HEK293 (cell line): ENCODE measurements around the gene PRCP.
A peak's percentile ranks its signal among the peaks of the same experiment; 100 is the strongest.

Source experiments
- CTCF ChIA-PET: fragments of 350-600 bp; formaldehyde crosslinking; extraction: SDS; loops from one replicate; lab custom pipeline; 2021; ENCODE audit warnings: antibody characterized with exemption; lab: Yijun Ruan, JAX
- POLR2A ChIA-PET: fragments of 300-600 bp; formaldehyde crosslinking; extraction: SDS; loops from one replicate; lab custom pipeline; 2020; ENCODE audit warnings: antibody characterized with exemption, inconsistent platforms; lab: Yijun Ruan, JAX
- H3K27ac ChIP-seq: fragments of 200-500 bp; sonication (Bioruptor generic); 2 replicates; pipeline ENCODE4 v1.5.1; 2014; ENCODE audit warnings: low read depth, low read length, control low read depth, inconsistent platforms; ENCODE audit errors: extremely low read depth
- H3K36me3 ChIP-seq, 2 experiments: fragments of 200-500 bp in 1 of 2; sonication (Bioruptor generic) in 1 of 2; 1 replicate in 1 of 2; 2 replicates in 1 of 2; pipeline ENCODE4 v1.5.1; 2014 to 2017; ENCODE audit warnings: inconsistent platforms in 2 of 2, low read length in 2 of 2; ENCODE audit not compliant: control insufficient read depth in 2 of 2, insufficient read depth in 1 of 2
- H3K4me1 ChIP-seq: fragments of 200-500 bp; sonication (Bioruptor generic); 2 replicates; pipeline ENCODE4 v1.5.1; 2014; ENCODE audit warnings: mild to moderate bottlenecking, low read length, inconsistent platforms; ENCODE audit not compliant: control insufficient read depth, insufficient read depth
- H3K4me3 ChIP-seq: 2 replicates; pipeline ENCODE4 v1.5.1; 2011; ENCODE audit warnings: low read depth, mild to moderate bottlenecking, control low read depth, low read length, moderate library complexity
- H3K9me3 ChIP-seq: fragments of 200-500 bp; sonication (Bioruptor generic); 2 replicates; pipeline ENCODE4 v1.5.1; 2014; ENCODE audit warnings: low read depth, low read length, inconsistent platforms; ENCODE audit not compliant: control insufficient read depth, insufficient read depth
- FEZF1 ChIP-seq: fragments of 450-650 bp; formaldehyde crosslinking; IDR thresholded peaks from 2 replicates; pipeline ENCODE4 v1.5.1; 2016; ENCODE audit warnings: missing biosample characterization, missing genetic modification characterization
- GLIS1 ChIP-seq: fragments of 450-650 bp; formaldehyde crosslinking; IDR thresholded peaks from 2 replicates; pipeline ENCODE4 v1.5.1; 2016; ENCODE audit warnings: missing biosample characterization, missing genetic modification characterization
- HOXC10 ChIP-seq: sonication (generic); formaldehyde crosslinking; IDR thresholded peaks from 2 replicates; pipeline ENCODE4 v1.8.1; 2023; ENCODE audit warnings: mild to moderate bottlenecking, missing genetic modification reagents
- PRDM6 ChIP-seq: fragments of 450-650 bp; formaldehyde crosslinking; IDR thresholded peaks from 2 replicates; pipeline ENCODE4 v1.5.1; 2017; ENCODE audit warnings: missing biosample characterization, missing genetic modification characterization
- ZBTB49 ChIP-seq: fragments of 450-650 bp; formaldehyde crosslinking; IDR thresholded peaks from 2 replicates; pipeline ENCODE4 v1.5.1; 2016; ENCODE audit warnings: missing biosample characterization, missing genetic modification characterization, low read depth
- ZFP3 ChIP-seq: fragments of 450-650 bp; formaldehyde crosslinking; IDR thresholded peaks from 2 replicates; pipeline ENCODE4 v1.5.1; 2016; ENCODE audit warnings: low read depth, missing biosample characterization, missing genetic modification characterization
- ZNF16 ChIP-seq: fragments of 450-650 bp; formaldehyde crosslinking; IDR thresholded peaks from 2 replicates; pipeline ENCODE4 v1.5.1; 2016; ENCODE audit warnings: low read depth, missing biosample characterization, missing genetic modification characterization
- ZNF24 ChIP-seq: fragments of 450-650 bp; formaldehyde crosslinking; IDR thresholded peaks from 2 replicates; pipeline ENCODE4 v1.5.1; 2016; ENCODE audit warnings: missing biosample characterization, missing genetic modification characterization
- ZNF311 ChIP-seq: fragments of 450-650 bp; formaldehyde crosslinking; IDR thresholded peaks from 2 replicates; pipeline ENCODE4 v1.5.1; 2017; ENCODE audit warnings: missing biosample characterization, missing genetic modification characterization, borderline replicate concordance
- ZNF610 ChIP-seq: fragments of 450-650 bp; formaldehyde crosslinking; IDR thresholded peaks from 2 replicates; pipeline ENCODE4 v1.5.1; 2016; ENCODE audit warnings: missing biosample characterization, missing genetic modification characterization, borderline replicate concordance
- ZNF677 ChIP-seq: fragments of 450-650 bp; IDR thresholded peaks from 2 replicates; pipeline ENCODE4 v1.5.0; 2018; ENCODE audit warnings: missing biosample characterization, mild to moderate bottlenecking, missing genetic modification characterization, moderate library complexity
- ZNF701 ChIP-seq: fragments of 450-650 bp; formaldehyde crosslinking; IDR thresholded peaks from 2 replicates; pipeline ENCODE4 v1.5.1; 2016; ENCODE audit warnings: missing biosample characterization, missing genetic modification characterization
- TF ChIP-seq, protein P1 (sequence below): fragments of 450-650 bp; formaldehyde crosslinking; IDR thresholded peaks from 2 replicates; pipeline ENCODE4 v1.5.1; 2016; ENCODE audit warnings: missing biosample characterization, missing genetic modification characterization

The PRCP gene

GRCh38 chr11:82890002-82890341 lies 10.3 kb downstream of the PRCP start (continued):
- TF ChIP-seq ZBTB49 (tag by site-specific recombination) = no peak

DNA sequence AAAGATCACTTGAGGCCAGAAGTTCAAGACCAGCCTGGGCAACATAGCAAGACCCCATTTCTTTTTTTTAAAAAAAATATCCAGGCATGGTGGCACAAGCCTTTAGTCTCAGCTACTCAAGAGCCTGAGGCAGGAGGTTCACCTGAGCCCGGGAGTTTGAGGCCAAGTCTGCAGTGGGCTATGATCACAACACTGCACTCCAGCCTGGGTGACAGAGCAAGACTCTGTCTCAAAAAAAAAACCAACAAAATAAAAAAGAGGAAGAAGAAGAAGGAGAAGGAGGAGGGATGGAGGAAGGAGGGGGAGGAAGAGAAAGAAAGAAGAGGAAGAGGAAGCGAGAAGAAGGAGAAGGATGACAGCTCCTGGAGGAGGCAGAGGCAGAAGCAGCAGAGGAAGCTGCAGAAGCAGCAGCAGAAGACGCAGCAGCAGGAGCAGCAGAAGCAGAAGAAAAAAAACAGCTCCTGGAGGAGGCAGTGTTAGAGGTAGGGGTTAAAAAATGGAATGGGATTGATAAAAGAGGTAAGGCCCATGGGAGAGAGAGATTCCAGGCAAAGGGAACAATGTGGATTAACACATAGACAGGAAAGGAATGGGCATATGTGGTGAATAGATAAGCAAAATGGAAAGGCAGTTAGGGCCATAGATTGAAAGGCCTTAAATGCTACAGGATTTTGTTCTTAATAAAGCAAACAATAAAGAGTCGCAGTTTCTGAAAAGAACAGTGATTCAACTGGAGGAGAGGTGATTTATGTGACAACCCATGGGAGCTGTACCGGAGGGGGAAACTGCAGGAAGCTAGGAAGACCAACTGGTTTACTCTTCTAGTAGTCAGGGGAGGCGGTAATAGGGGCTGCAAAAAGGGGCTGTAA lies 10.9 kb downstream of the PRCP start:
- CTCF ChIA-PET = interaction anchor here (0.6 to 1.0 kb wide), 3 partner anchors 23 to 75 kb away, joined by 3 to 9 read pairs (median 6); no protein-coding TSS in a partner anchor
- TF ChIP-seq, protein P1, sequence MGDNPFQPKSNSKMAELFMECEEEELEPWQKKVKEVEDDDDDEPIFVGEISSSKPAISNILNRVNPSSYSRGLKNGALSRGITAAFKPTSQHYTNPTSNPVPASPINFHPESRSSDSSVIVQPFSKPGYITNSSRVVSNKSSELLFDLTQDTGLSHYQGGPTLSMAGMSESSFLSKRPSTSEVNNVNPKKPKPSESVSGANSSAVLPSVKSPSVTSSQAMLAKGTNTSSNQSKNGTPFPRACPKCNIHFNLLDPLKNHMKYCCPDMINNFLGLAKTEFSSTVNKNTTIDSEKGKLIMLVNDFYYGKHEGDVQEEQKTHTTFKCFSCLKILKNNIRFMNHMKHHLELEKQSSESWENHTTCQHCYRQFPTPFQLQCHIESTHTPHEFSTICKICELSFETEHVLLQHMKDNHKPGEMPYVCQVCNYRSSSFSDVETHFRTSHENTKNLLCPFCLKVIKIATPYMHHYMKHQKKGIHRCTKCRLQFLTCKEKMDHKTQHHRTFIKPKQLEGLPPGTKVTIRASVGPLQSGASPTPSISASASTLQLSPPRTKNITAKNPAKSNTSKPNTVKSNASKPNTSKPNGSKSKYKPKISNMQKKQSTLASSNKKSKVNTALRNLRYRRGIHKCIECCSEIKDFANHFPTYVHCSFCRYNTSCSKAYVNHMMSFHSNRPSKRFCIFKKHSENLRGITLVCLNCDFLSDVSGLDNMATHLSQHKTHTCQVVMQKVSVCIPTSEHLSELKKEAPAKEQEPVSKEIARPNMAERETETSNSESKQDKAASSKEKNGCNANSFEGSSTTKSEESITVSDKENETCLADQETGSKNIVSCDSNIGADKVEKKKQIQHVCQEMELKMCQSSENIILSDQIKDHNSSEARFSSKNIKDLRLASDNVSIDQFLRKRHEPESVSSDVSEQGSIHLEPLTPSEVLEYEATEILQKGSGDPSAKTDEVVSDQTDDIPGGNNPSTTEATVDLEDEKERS = no peak
- TF ChIP-seq FEZF1 = peak; percentile 29
- no peaks in the 10 kb centered on the region for H3K36me3 ChIP-seq
- POLR2A ChIA-PET = interaction anchor here (0.9 to 1.4 kb wide), 2 partner anchors 11 to 12 kb away, joined by 3 read pairs; partner anchors contain the start of genes DDIAS and PRCP
- H3K27ac ChIP-seq = no peak overlapping the region
- H3K4me3 ChIP-seq = no peak overlapping the region
- H3K9me3 ChIP-seq = no peaks in the 10 kb centered on the region
- H3K4me1 ChIP-seq = no peaks in the 10 kb centered on the region

GRCh38 chr11:82883853-82884252 lies 16.4 kb downstream of the PRCP start:
- no peaks in the 10 kb centered on the region for H3K36me3 ChIP-seq
- ChIA-PET CTCF (no interaction called here), POLR2A (no interaction called here)
- TF ChIP-seq GLIS1 (tag by site-specific recombination) (no peak), ZNF16 (tag by site-specific recombination) (no peak), ZNF24 (tag by site-specific recombination) (no peak), ZNF311 (no peak), PRDM6 (tag by site-specific recombination) (no peak), HOXC10 (CRISPR knock-in tag) (no peak), ZNF610 (tag by site-specific recombination) (no peak), ZNF677 (tag by site-specific recombination) (no peak), ZNF701 (tag by site-specific recombination) (no peak), ZFP3 (tag by site-specific recombination) (no peak)
- no peak overlapping the region for H3K27ac ChIP-seq
- no peak overlapping the region for H3K4me3 ChIP-seq
- no peaks in the 10 kb centered on the region for H3K4me1 ChIP-seq
- H3K9me3 ChIP-seq = no peaks in the 10 kb centered on the region
